ENCODE results near the gene PARP16. TPM values are rescaled to one million over a fixed set of nuclear protein-coding genes. Genes with fewer than 3 reads are reported as not detected.

The PARP16 gene
- total RNA-seq, 4 donors from 2014 or later: 2.3 to 14.7 (median 6.5) TPM

DNA sequence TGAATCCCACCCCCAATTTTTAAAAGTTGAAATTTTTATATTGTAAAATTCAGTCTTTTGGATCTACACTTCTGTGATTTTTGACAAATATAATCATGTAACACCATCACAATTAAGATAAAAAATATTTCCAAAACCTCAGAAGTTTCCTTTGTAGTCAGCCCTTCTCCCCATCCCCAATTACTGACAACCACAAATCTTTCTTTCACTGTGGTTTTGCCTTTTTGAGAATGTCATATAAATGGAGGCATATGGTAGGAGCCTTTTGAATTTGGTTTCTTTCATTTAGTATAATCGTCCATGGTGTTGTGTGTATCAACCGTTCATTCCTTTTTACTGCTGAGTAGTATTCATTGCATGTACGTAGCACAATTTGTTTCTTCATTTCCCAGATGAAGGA lies 67.5 kb downstream of the PARP16 start:
- TF ChIP-seq, protein P1, sequence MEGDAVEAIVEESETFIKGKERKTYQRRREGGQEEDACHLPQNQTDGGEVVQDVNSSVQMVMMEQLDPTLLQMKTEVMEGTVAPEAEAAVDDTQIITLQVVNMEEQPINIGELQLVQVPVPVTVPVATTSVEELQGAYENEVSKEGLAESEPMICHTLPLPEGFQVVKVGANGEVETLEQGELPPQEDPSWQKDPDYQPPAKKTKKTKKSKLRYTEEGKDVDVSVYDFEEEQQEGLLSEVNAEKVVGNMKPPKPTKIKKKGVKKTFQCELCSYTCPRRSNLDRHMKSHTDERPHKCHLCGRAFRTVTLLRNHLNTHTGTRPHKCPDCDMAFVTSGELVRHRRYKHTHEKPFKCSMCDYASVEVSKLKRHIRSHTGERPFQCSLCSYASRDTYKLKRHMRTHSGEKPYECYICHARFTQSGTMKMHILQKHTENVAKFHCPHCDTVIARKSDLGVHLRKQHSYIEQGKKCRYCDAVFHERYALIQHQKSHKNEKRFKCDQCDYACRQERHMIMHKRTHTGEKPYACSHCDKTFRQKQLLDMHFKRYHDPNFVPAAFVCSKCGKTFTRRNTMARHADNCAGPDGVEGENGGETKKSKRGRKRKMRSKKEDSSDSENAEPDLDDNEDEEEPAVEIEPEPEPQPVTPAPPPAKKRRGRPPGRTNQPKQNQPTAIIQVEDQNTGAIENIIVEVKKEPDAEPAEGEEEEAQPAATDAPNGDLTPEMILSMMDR (IDR thresholded peaks at IDR 0.05): no peak
- no peak for TF ChIP-seq POLR2A (IDR thresholded peaks at IDR 0.05)
- no peak overlapping the region for H3K27ac ChIP-seq
- no peak overlapping the region for H3K4me3 ChIP-seq
- no peak for DNase-seq
- H3K27me3 ChIP-seq: no peaks in the 10 kb centered on the region
- intact Hi-C loops (cut with DNase I; ENCODE audit: low total_unique reads): no loop called here
- no peaks in the 10 kb centered on the region for H3K4me1 ChIP-seq
- H3K36me3 ChIP-seq: no peaks in the 10 kb centered on the region
- no peaks in the 10 kb centered on the region for H3K9me3 ChIP-seq

- no peaks in the 10 kb centered on the region for H3K27me3 ChIP-seq
- no peaks in the 10 kb centered on the region for H3K9me3 ChIP-seq
- TF ChIP-seq POLR2A (IDR thresholded peaks at IDR 0.05): no peak
- TF ChIP-seq, protein P1 (IDR thresholded peaks at IDR 0.05): no peak
- no peaks in the 10 kb centered on the region for H3K4me1 ChIP-seq
- no peaks in the 10 kb centered on the region for H3K36me3 ChIP-seq
- H3K4me3 ChIP-seq: no peak overlapping the region
- intact Hi-C loops (cut with DNase I; ENCODE audit: low total_unique reads): no loop called here
- no peak overlapping the region for H3K27ac ChIP-seq
- no peak for DNase-seq
These were observed 68.9 kb downstream of the PARP16 start for GRCh38 chr15:65217526-65218482.

GRCh38 chr15:65215496-65215895 lies 71.2 kb downstream of the PARP16 start:
- Histone ChIP-seq H3K4me3 (no peak overlapping the region), H3K27ac (no peak overlapping the region), H3K4me1 (peaks cover 0 to 4% of the 10 kb centered on the region in 2 donors), H3K36me3 (no peaks in the 10 kb centered on the region), H3K9me3 (no peaks in the 10 kb centered on the region), H3K27me3 (no peaks in the 10 kb centered on the region)
- TF ChIP-seq, protein P1 (IDR thresholded peaks at IDR 0.05): no peak
- TF ChIP-seq POLR2A (IDR thresholded peaks at IDR 0.05): no peak
- DNase-seq: no peak
- intact Hi-C loops (cut with DNase I; ENCODE audit: low total_unique reads): no loop called here

DNA sequence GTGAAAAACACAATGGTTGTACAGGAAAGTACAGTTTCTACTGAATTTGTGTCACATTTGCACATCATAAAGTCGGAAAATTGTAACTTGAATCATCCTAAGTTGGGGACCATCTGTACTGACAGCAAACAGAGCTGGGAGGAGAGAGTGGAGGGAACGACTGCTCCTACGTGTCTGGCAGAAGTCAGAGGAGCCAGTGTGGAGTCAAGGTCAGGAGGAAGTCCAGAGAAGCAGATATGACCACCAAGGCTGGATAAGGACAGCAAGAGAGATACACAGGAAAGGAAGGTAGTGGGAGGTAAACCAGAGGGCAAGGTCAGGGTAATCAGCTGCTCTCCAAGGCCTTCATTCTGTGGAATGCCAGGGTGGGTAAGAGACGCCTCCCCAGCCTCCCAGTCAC lies 72.7 kb downstream of the PARP16 start:
- Histone ChIP-seq H3K36me3 (no peaks in the 10 kb centered on the region), H3K4me1 (peaks cover 0 to 4% of the 10 kb centered on the region in 2 donors), H3K4me3 (no peak overlapping the region), H3K27ac (no peak overlapping the region), H3K27me3 (no peaks in the 10 kb centered on the region), H3K9me3 (no peaks in the 10 kb centered on the region)
- intact Hi-C loops (cut with DNase I; ENCODE audit: low total_unique reads): no loop called here
- no peak for DNase-seq
- TF ChIP-seq, protein P1 (IDR thresholded peaks at IDR 0.05): no peak
- no peak for TF ChIP-seq POLR2A (IDR thresholded peaks at IDR 0.05)

DNA sequence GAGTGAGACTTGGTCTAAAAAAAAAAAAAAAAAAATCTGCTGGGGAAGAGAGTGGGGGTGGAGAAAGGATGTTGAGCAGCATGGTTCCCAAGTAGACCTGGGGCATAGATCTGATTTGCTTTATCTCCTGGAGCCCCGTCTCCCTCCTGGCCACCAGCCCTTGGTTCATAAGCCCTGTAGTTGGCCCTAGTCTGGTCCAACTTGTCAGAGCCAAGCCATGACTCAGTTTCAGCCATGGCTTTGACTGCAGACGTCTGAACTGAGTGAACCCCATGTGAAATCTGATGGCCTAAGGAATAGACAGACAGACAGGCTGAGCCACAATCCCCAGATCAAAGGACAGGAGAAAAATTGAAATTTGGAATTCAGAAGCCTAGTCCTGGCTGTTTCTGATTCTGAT lies 73.4 kb downstream of the PARP16 start:
- no peak for DNase-seq
- intact Hi-C loops (cut with DNase I; ENCODE audit: low total_unique reads): no loop called here
- TF ChIP-seq POLR2A (IDR thresholded peaks at IDR 0.05): no peak
- TF ChIP-seq, protein P1 (IDR thresholded peaks at IDR 0.05): no peak
- Histone ChIP-seq H3K27ac (no peak overlapping the region), H3K27me3 (no peaks in the 10 kb centered on the region), H3K36me3 (no peaks in the 10 kb centered on the region), H3K4me1 (peaks cover 0 to 4% of the 10 kb centered on the region in 2 donors), H3K4me3 (no peak overlapping the region), H3K9me3 (no peaks in the 10 kb centered on the region)

Measured in uterus (tissue), 4 donors.